ENCODE measurements around the gene BRAF. TPM values are rescaled to one million over a fixed set of nuclear protein-coding genes. Genes with fewer than 3 reads are reported as not detected.
A peak's percentile ranks its signal among the peaks of the same experiment; 100 is the strongest.
"Not testable (repeated sequence)": the region's sequence is repeated elsewhere in the genome, so short reads cannot be mapped to it uniquely, and the experiment has no call there.

BRAF gene
- polyA plus RNA-seq, 3 donors from 2014 or later, result 4.9 to 13.2 (median 5.4) TPM

DNA sequence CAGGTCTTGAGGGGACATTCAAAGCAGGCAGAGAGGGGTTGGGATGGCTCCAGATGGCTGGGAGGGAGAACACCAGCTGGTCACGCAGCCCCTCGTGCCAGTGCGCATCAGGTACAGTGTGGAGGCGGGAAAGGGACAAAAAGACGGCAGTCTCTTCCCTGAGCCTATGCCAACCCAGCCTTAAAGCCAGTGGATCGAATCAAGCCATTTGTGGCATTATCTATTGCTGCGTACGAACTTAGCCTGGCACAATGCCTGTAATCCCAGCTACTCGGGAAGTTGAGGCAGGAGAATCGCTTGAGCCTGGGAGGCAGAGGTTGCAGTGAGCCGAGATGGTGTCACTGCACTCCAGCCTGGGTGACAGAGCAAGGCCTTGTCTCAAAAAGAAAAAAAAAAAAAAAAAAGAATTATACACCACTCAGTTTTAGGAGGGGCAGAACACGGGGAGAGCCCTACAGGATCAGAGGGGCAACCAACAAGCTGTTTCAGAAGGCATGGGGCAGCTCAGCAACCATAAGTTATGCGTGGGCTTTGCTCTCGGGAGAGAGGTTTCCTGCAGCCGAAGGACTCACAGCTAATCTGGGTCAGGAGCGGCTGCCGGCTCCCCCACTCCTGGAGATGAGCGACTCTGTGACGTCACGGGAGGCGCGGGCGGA lies 228.6 kb downstream of the BRAF start:
- Mint-ChIP-seq H3K27me3 (ENCODE audit: low read depth in 3 of 3) (peaks cover 9 to 12% (median 10%) of the 10 kb centered on the region in 3 donors), H3K27ac (peak overlapping the region; percentile 97 to 99 (median 98)), H3K9me3 (no peaks in the 10 kb centered on the region), H3K4me1 (peaks cover 41 to 56% of the 10 kb centered on the region in 2 donors), H3K4me3 (peak overlapping the region; percentile 98 to 99 (median 99)), H3K36me3 (peaks cover 0 to 7% (median 4%) of the 10 kb centered on the region in 3 donors)
- peak in 2 of 3 donors; percentile 89 to 90 for DNase-seq

DNA sequence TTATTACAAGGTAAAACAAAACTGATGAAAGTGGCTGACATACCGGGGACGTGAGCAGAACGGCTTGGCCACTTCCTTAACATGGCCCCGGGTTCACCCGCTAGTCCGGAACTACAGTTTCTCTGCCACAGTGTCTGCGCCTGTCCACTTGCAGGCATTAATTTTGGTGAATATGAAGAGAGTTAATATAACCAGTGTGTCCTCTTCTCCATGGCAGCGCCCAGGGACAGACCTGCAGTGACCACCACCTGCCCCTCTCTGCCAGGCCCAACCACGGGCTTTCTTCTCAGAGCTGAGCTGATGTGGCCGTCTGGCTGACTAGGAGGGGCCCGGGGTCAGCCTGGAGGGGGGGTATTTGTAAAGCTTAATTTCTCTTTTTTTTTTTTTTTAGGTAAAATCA lies 229.3 kb downstream of the BRAF start:
- Mint-ChIP-seq H3K4me1 (peaks cover 39 to 48% of the 10 kb centered on the region in 2 donors), H3K27ac (peak overlapping the region; percentile 97 to 99 (median 98)), H3K9me3 (no peaks in the 10 kb centered on the region), H3K36me3 (peaks cover 0 to 7% (median 4%) of the 10 kb centered on the region in 3 donors), H3K27me3 (ENCODE audit: low read depth in 3 of 3) (peaks cover 9 to 12% (median 10%) of the 10 kb centered on the region in 3 donors), H3K4me3 (peak overlapping the region in 2 of 5 donors; percentile 98 to 99)
- DNase-seq, result no peak

DNA sequence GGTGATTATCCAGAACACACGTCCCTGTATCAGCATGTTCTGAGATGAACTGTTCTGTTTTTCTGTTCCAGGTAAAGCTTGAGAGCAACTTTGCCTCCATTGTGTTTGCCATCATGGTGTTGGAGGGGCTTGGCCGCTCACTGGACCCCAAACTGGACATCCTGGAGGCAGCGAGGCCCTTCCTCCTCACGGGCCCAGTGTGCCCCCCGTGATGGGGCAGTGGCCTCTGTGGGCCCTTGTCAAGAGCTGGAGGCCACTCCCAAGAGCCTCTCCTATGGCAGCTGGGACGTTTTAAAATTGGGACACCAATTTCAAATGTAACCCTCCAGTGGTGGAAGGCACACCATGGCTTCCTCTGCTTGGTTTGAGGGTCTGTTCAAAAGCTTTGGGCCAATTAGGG lies 230.1 kb downstream of the BRAF start:
- H3K36me3 Mint-ChIP-seq, result peaks cover 0 to 7% (median 4%) of the 10 kb centered on the region in 3 donors
- H3K4me1 Mint-ChIP-seq, result peaks cover 35 to 41% of the 10 kb centered on the region in 2 donors
- no peak for DNase-seq
- H3K9me3 Mint-ChIP-seq, result no peaks in the 10 kb centered on the region
- H3K4me3 Mint-ChIP-seq, result no peak overlapping the region
- H3K27me3 Mint-ChIP-seq (ENCODE audit: low read depth in 3 of 3), result peaks cover 9 to 12% (median 10%) of the 10 kb centered on the region in 3 donors
- H3K27ac Mint-ChIP-seq, result peak overlapping the region; percentile 25 to 99 (median 66)

DNA sequence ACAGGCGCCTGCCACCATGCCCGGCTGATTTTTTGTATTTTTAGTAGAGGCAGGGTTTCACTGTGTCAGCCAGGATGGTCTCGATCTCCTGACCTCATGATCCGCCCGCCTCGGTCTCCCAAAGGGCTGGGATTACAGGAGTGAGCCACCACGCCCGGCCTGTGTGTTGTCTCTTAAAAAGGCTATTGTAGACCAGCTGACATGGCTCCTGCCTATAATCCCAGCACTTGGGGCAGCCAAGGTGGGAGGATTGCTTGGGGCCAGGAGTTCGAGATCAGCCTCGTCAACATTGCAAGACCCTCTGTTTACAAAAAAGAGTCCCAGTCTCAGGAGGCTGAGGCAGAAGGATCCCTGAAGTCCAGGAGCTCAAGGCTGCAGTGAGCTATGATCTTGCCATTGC lies 230.9 kb downstream of the BRAF start:
- peaks cover 29 to 33% of the 10 kb centered on the region in 2 donors for H3K4me1 Mint-ChIP-seq
- H3K4me3 Mint-ChIP-seq, H3K9me3 Mint-ChIP-seq, H3K36me3 Mint-ChIP-seq, DNase-seq: not testable (repeated sequence)
- peak overlapping the region in 1 of 6 donors; percentile 57 for H3K27ac Mint-ChIP-seq
- H3K27me3 Mint-ChIP-seq (ENCODE audit: low read depth in 3 of 3), result peaks cover 9 to 12% (median 10%) of the 10 kb centered on the region in 3 donors

DNA sequence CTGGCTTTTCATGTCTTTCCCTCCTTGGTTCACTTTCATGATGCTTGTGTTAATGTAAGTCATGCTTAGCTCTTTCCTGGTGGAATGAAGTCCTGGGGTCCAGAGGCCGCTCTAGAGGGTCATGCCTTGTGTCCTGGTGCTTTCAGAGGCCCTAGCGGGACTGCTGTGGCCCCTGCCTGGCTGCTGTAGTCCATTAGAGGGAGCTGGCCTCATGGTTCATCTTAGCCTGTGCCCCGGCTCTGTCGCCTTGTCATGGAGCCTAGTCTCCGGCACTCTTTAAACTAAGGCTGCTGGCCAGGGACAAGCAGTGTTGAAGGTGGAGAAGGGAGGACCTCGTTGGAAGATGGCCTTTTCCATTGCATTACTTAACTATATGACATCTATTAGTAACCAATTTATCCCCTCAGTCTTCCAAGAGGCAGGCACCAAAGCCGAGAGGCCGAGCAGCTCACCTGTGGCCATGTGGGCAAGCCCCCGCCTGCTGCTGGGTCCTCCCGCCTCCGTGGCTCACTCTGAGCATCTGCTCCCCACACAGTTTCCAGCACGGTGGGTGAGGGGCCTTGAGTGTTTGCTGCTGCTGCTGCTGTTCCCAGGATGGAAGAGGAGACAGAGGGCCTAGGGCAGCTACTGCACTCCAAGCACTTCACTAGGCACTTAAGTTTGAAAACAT lies 233.2 kb downstream of the BRAF start:
- Mint-ChIP-seq H3K9me3 (no peaks in the 10 kb centered on the region), H3K27ac (peak overlapping the region in 1 of 6 donors; percentile 34), H3K27me3 (ENCODE audit: low read depth in 3 of 3) (peaks cover 1 to 5% (median 4%) of the 10 kb centered on the region in 3 donors), H3K36me3 (peaks cover 0 to 10% (median 8%) of the 10 kb centered on the region in 3 donors), H3K4me1 (peaks cover 9 to 10% of the 10 kb centered on the region in 2 donors), H3K4me3 (no peak overlapping the region)
- DNase-seq, result no peak

DNA sequence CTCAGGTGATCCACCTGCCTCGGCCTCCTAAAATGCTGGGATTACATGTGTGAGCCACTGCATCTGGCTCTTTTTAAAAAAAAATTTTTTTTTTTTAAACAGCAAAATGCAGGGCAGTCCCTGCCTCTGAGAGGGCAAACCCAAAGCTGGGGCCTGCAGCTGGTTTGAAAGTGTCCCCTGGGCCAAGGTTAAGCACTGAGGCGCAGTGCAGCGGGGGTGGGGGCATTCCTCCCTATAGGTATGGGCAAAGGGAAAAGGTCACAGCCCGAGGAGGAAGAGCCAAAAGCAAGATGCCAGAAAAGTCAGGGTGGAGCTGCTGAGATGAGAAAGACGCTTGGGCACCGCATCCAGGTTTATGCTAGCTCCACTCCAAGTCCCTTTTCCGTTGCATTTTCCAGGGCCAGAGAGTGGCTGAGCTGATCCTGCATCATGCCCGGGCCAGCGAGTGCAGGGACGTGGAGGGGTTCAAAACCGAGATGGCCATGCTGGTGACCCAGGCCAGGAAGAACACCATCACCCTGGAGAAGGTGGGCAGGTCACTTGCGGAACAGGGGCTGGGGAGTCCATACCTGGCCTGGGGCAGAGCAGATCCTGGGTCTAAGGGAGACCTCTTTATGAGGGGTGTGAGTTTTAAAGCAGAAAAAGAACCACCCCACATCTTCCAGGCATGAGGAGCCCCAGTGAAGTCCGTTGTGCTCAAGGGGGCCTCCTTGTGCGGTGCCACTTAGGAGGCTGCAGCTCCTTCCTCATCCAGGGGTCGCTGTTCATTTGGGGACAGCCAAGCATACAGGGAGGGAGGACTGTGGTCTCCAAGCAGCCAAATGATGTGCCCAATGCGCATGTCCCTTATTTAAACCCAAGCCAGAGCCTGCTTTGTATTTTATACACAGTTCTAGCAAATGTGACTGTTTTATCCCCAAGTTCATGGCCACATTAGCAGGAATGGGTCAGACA lies 235.3 kb downstream of the BRAF start:
- no peak for DNase-seq
- H3K4me1 Mint-ChIP-seq, result no peaks in the 10 kb centered on the region

DNA sequence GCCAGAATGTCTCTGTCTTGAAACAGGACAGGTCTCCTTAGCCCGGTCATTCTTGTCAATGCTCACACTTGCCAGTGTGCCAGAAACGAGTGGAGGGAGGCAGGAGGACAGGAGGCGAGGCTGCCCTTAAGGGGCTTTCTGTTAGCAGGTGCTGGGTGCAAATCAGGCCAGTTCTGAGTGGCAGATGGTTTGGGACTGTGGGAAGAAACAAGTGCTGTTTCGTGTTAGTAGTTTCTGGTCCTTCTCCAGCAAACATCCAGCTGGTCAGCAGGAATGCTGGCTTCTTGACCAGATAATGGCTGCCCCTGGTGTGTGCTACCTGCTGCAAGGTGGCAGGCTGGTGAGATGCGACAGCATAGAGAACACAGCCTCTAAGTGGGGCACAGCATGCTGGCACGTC lies 236.4 kb downstream of the BRAF start:
- Mint-ChIP-seq H3K27ac (no peak overlapping the region), H3K27me3 (ENCODE audit: low read depth in 3 of 3) (no peaks in the 10 kb centered on the region), H3K36me3 (peaks cover 0 to 17% (median 13%) of the 10 kb centered on the region in 3 donors), H3K4me3 (no peak overlapping the region), H3K9me3 (no peaks in the 10 kb centered on the region), H3K4me1 (no peaks in the 10 kb centered on the region)
- no peak for DNase-seq

More for the DNA sequence above, 235.3 kb downstream of the BRAF start:
- H3K9me3 Mint-ChIP-seq, result no peaks in the 10 kb centered on the region
- H3K27ac Mint-ChIP-seq, result no peak overlapping the region
- H3K27me3 Mint-ChIP-seq (ENCODE audit: low read depth in 3 of 3), result no peaks in the 10 kb centered on the region
- peaks cover 0 to 14% (median 8%) of the 10 kb centered on the region in 3 donors for H3K36me3 Mint-ChIP-seq
- no peak overlapping the region for H3K4me3 Mint-ChIP-seq

DNA sequence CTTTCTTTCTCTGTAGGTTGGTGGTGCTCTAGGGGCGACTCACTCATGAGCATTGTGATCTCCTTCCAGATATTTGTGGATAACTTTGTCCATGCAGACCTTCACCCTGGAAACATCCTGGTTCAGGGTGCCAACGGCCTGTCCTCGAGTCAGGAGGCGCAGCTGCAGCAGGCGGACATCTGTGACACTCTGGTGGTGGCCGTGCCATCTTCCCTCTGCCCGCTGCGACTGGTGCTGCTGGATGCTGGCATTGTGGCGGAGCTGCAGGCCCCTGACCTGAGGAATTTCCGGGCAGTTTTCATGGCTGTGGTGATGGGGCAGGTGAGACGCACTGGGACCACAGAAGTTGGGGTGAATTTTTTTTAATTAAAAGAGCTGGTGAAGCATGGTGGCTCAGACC lies 237.8 kb downstream of the BRAF start:
- Mint-ChIP-seq H3K36me3 (peaks cover 0 to 18% (median 14%) of the 10 kb centered on the region in 3 donors), H3K4me3 (no peak overlapping the region), H3K9me3 (no peaks in the 10 kb centered on the region), H3K27ac (no peak overlapping the region), H3K4me1 (no peaks in the 10 kb centered on the region), H3K27me3 (ENCODE audit: low read depth in 3 of 3) (no peaks in the 10 kb centered on the region)
- no peak for DNase-seq

- peaks cover 5 to 21% (median 18%) of the 10 kb centered on the region in 3 donors for H3K36me3 Mint-ChIP-seq
- H3K27me3 Mint-ChIP-seq (ENCODE audit: low read depth in 3 of 3), result no peaks in the 10 kb centered on the region
- H3K4me1 Mint-ChIP-seq, result no peaks in the 10 kb centered on the region
- no peaks in the 10 kb centered on the region for H3K9me3 Mint-ChIP-seq
- peak overlapping the region in 1 of 6 donors; percentile 24 for H3K27ac Mint-ChIP-seq
- no peak for DNase-seq
- no peak overlapping the region for H3K4me3 Mint-ChIP-seq
Observed at GRCh38 chr7:140685407-140686087, 239.2 kb downstream of the BRAF start.

DNA sequence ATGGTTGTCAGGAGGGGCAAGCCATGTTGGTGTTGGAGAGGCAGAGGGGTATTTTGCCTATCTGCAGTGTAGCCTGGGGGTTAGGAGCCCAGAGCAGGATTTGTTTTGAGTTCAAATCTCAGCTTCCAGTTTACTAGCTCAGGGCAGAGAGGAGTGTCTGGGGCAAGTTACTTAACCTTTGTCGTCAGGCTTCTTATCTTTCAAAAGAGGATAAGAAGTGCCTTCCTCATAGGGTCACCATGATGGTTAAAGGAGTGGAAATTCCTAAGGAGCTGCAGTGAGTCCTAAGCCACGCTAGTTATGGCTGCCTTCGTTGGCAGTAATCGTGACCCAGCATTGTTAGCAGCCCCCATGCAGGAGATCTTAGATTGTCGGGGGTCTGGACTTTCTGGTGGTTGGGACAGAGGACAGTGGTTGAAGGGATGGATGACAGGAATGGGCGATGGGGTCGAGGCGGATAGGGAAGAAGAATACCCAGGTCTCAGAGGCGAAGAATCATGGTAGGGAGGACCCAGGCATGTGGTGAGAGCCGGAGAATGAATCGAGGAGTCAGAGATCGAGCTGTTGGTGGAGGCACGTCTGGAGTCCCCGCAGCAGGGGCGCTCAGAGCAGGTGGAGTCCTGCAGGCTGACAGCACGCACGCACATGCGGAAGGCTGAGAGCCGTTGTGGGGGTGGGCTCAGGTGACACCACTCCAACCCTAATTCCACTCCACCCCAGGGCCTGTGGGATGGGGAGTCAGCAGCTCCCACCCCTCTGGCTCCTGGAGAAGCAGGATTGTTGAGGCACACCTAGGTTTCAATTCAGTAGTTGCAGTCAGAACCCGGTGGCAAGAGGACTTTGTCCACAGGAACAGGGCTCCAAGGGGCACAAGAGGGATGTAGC lies 240.4 kb downstream of the BRAF start:
- Mint-ChIP-seq H3K4me1 (no peaks in the 10 kb centered on the region), H3K27me3 (ENCODE audit: low read depth in 3 of 3) (no peaks in the 10 kb centered on the region), H3K4me3 (no peak overlapping the region), H3K9me3 (no peaks in the 10 kb centered on the region), H3K27ac (peak overlapping the region in 1 of 6 donors; percentile 14), H3K36me3 (peaks cover 6 to 31% (median 23%) of the 10 kb centered on the region in 3 donors)
- no peak for DNase-seq

DNA sequence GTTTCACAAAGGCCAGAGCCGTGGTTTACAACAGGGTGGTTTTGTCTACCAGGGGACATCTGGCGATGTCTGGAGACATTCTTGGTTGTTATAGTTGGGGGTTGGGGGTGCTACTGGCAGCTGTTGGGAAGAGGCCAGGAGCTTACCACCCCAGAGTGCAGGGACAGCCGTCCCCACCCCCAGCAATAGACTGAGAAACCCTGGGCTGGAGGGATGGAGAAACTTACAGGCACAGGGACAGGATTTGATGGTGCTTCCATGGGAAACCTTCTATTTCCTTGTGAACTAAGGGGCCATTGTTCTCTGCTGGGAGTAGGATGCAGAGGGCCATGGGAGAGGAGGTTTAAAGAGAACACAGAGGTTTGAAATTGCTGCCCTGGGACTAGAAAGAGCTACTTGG lies 241.1 kb downstream of the BRAF start:
- no peak for DNase-seq
- Mint-ChIP-seq H3K36me3 (peaks cover 6 to 35% (median 27%) of the 10 kb centered on the region in 3 donors), H3K27ac (no peak overlapping the region), H3K9me3 (no peaks in the 10 kb centered on the region), H3K27me3 (ENCODE audit: low read depth in 3 of 3) (no peaks in the 10 kb centered on the region), H3K4me1 (no peaks in the 10 kb centered on the region), H3K4me3 (no peak overlapping the region)

GRCh38 chr7:140681766-140682165 lies 243.0 kb downstream of the BRAF start:
- H3K4me3 Mint-ChIP-seq, result no peak overlapping the region
- H3K9me3 Mint-ChIP-seq, result no peaks in the 10 kb centered on the region
- peaks cover 11 to 43% (median 38%) of the 10 kb centered on the region in 3 donors for H3K36me3 Mint-ChIP-seq
- H3K4me1 Mint-ChIP-seq, result no peaks in the 10 kb centered on the region
- no peak for DNase-seq
- peaks cover 0 to 3% (median 2%) of the 10 kb centered on the region in 3 donors for H3K27me3 Mint-ChIP-seq (ENCODE audit: low read depth in 3 of 3)
- H3K27ac Mint-ChIP-seq, result no peak overlapping the region
